H7 (cell line): ENCODE results near the gene TTBK1. TPM values are rescaled to one million over a fixed set of nuclear protein-coding genes. Genes with fewer than 3 reads are reported as not detected.
A peak's percentile ranks its signal among the peaks of the same experiment; 100 is the strongest.

Source experiments
- DNase-seq: peaks from one replicate; pipeline ENCODE4 v3.0.0; 2012
- H3K27me3 ChIP-seq: 2 replicates; pipeline ENCODE4 v1.6.0; 2011; ENCODE audit warnings: mild to moderate bottlenecking, low read length; ENCODE audit not compliant: control insufficient read depth, insufficient read depth
- H3K36me3 ChIP-seq: replicated peaks from 2 replicates; pipeline ENCODE4 v1.5.1; 2011; ENCODE audit warnings: low read length; ENCODE audit not compliant: control insufficient read depth, insufficient read depth
- H3K4me3 ChIP-seq: 2 replicates; pipeline ENCODE4 v1.5.1; 2011; ENCODE audit warnings: low read depth, mild to moderate bottlenecking, control low read depth, low read length, moderate library complexity; ENCODE audit not compliant: insufficient read depth
- total RNA-seq: library from RNA; depleted of rRNA; stranded (reverse); fragments of >200 nt; shearing (Covaris generic); gene quantifications from 2 replicates; pipeline ENCODE4 v1.2.3, GENCODE V29; 2014; rRNA removed

TTBK1 gene
- total RNA-seq = not detected in 2 replicates

- Histone ChIP-seq H3K27me3 (peaks cover 59% of the 10 kb centered on the region), H3K4me3 (peak within 1 kb of the TSS; percentile 23; the same call in 1 of the 2 replicates), H3K36me3 (no peaks in the 10 kb centered on the region)
- no peak for DNase-seq
These were observed at the start of gene TTBK1 for GRCh38 chr6:43242908-43243663. Gene TTBK1 (plus strand): TSS chr6:43243481. CDS start chr6:43246661, 3,180 bp downstream.

GRCh38 chr6:43193929-43194328, 49.4 kb upstream of the TTBK1 start:
- DNase-seq = no peak
- H3K4me3 ChIP-seq = no peak overlapping the region
- peaks cover 1% of the 10 kb centered on the region; the same call in 1 of the 2 replicates for H3K36me3 ChIP-seq
- no peaks in the 10 kb centered on the region for H3K27me3 ChIP-seq

DNA sequence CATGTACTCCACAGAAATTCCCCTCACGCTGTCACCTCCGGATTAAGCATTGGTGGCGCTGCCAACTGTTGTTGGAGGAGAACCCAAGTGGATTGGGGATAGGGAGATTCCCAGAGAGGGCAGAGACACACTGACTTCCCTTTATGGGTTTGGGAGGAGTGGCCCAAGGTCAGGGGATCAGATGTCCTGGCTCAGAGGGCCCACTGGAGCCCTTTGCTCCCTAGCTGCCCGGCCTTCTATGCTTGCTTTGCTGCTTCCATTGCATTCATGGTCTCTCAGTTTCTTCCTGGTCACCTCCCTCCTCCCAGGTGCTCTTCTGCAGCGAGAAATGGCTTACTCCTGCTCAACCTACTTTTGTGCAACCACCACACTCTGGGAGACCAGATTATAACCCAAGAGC, 46.9 kb upstream of the TTBK1 start:
- Histone ChIP-seq H3K4me3 (no peak overlapping the region), H3K36me3 (peaks cover 1% of the 10 kb centered on the region; the same call in 1 of the 2 replicates), H3K27me3 (no peaks in the 10 kb centered on the region)
- DNase-seq = no peak

DNA sequence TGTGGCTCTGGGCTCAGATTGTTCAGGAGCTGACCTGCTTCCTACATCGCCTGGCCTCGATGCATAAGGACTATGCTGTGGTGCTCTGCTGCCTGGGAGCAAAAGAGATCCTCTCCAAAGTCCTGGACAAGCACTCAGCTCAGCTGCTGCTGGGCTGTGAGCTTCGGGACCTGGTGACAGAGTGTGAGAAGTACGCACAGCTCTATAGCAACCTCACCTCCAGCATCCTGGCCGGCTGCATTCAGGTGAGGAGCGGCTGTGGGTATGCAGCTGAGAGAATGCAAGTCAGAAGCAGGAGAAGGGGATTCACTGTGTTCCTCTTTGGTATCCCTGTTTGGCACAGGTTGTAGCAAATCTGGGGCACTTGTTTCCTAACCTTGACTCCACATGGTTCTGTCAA, 43.4 kb upstream of the TTBK1 start:
- H3K36me3 ChIP-seq = peaks cover 1% of the 10 kb centered on the region; the same call in 1 of the 2 replicates
- H3K4me3 ChIP-seq = no peak overlapping the region
- H3K27me3 ChIP-seq = no peaks in the 10 kb centered on the region
- DNase-seq = no peak

- DNase-seq = no peak
These were observed 42.7 kb upstream of the TTBK1 start for GRCh38 chr6:43200541-43200940.

DNA sequence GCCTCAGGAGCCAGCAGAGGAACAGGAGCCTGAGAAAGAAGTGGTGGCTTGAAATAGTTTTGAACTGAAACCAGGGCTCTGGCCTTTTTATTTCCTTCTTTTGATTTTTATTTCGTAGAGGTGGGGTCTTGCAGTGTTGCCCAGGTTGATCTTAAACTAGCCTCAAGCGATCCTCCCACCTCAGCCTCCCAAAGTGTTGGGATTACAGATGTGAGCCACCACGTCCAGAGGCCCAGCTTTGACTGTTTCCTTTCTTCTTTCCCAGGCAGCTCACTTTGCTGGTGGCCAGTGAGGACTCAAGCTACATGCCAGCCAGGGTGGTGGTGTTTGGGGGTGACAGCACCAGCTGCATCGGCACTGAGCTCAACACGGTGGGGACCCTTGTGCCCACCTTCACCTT, 40.8 kb upstream of the TTBK1 start:
- Histone ChIP-seq H3K4me3 (no peak overlapping the region), H3K27me3 (no peaks in the 10 kb centered on the region), H3K36me3 (no peaks in the 10 kb centered on the region; the same call in 1 of the 2 replicates)
- DNase-seq = no peak

More at GRCh38 chr6:43200541-43200940, 42.7 kb upstream of the TTBK1 start:
- Histone ChIP-seq H3K36me3 (no peaks in the 10 kb centered on the region; the same call in 1 of the 2 replicates), H3K27me3 (no peaks in the 10 kb centered on the region), H3K4me3 (no peak overlapping the region)

GRCh38 chr6:43203029-43203717, 40.1 kb upstream of the TTBK1 start:
- Histone ChIP-seq H3K4me3 (no peak overlapping the region), H3K36me3 (no peaks in the 10 kb centered on the region; the same call in 1 of the 2 replicates), H3K27me3 (no peaks in the 10 kb centered on the region)
- DNase-seq = no peak

DNA sequence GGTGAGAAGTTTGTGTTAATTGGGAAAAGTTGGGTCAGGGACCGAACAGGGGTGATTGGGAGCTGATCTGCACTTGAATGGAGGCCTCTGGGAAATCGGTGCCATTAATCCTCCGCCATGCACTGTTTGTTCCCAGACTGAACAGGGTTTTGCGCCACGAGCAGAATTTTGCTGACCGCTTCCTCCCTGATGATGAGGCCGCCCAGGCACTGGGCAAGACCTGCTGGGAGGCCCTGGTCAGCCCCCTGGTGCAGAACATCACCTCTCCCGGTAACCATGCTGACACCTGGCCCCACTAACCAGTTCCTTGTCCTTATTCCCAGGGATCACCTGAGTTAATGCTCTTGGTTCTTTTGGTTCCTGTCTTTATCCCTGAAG, 39.6 kb upstream of the TTBK1 start:
- no peak for DNase-seq
- no peaks in the 10 kb centered on the region; the same call in 1 of the 2 replicates for H3K36me3 ChIP-seq
- H3K4me3 ChIP-seq = no peak overlapping the region
- no peaks in the 10 kb centered on the region for H3K27me3 ChIP-seq

GRCh38 chr6:43204271-43205105, 38.8 kb upstream of the TTBK1 start:
- Histone ChIP-seq H3K27me3 (no peaks in the 10 kb centered on the region), H3K36me3 (no peaks in the 10 kb centered on the region; the same call in 1 of the 2 replicates), H3K4me3 (no peak overlapping the region)
- DNase-seq = no peak

GRCh38 chr6:43205849-43206248, 37.4 kb upstream of the TTBK1 start:
- DNase-seq = no peak
- H3K4me3 ChIP-seq = no peak overlapping the region
- H3K27me3 ChIP-seq = no peaks in the 10 kb centered on the region
- no peaks in the 10 kb centered on the region; the same call in 1 of the 2 replicates for H3K36me3 ChIP-seq

DNA sequence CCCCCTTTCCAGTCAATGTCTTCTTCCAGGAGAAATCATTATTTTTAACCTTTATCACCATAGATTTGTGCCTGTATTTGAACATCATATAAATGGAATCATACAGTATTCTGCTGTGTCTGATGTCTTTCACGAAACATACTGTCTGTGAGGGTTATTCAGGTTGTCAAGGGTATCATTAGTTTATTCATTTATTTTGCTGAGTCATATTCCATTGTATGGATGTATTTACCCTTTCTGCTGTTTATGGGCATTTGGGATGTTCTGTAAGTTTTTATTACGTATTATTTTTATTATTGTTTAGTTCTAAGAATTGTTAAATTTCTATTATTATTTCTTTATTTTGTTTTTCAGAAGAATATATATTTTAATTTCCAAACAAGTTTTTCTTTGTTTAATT, 36.0 kb upstream of the TTBK1 start:
- no peaks in the 10 kb centered on the region for H3K27me3 ChIP-seq
- no peaks in the 10 kb centered on the region for H3K36me3 ChIP-seq
- no peak for DNase-seq
- no peak overlapping the region for H3K4me3 ChIP-seq

DNA sequence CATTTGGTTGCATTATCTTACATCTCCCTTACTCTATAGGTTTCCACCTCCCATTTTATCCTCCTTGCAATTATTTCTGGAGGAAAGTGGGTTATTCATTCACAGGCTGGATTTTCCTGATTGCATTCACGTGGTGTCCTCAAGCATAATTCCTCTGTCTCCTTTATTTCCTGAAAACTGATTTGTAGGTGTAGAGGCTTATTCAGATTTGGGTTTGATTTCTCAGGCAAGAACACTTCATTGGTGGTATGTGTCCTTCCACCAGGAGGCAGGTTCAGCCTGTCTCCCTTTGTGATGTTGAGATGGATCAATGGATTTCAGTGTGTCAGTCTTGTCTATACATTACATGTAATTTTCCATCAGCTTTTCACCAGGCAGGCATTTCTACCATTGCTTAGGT, 31.3 kb upstream of the TTBK1 start:
- H3K4me3 ChIP-seq = no peak overlapping the region
- no peaks in the 10 kb centered on the region for H3K27me3 ChIP-seq
- no peaks in the 10 kb centered on the region for H3K36me3 ChIP-seq
- peak; percentile 52 for DNase-seq

DNA sequence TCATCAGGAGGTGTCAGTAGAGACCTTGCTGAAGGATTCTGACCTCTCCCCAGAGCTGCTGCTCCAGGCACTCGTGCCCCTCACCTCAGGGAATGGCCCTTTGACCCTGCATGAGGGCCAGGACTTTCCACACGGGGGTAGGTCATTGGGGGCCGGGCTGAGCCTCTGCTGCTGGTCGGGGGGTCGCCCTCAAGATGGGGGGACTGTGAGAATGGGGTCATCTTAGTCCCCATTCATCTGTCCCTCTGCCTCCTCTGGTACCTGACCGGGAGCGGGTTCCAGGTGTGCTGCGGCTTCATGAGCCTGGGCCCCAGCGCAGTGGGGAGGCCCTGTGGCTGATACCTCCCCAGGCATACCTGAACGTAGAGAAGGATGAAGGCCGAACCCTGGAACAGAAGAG, 29.9 kb upstream of the TTBK1 start:
- no peak for DNase-seq
- H3K4me3 ChIP-seq = no peak overlapping the region
- no peaks in the 10 kb centered on the region for H3K27me3 ChIP-seq
- H3K36me3 ChIP-seq = no peaks in the 10 kb centered on the region

- no peaks in the 10 kb centered on the region for H3K36me3 ChIP-seq
- H3K4me3 ChIP-seq = no peak overlapping the region
- H3K27me3 ChIP-seq = no peaks in the 10 kb centered on the region
- DNase-seq = peak; percentile 11
These were observed 28.2 kb upstream of the TTBK1 start for GRCh38 chr6:43215066-43215465.
